Measurements from ENCODE around the gene CEP170B. TPM values are rescaled to one million over a fixed set of nuclear protein-coding genes. Genes with fewer than 3 reads are reported as not detected.
"Not testable (repeated sequence)": the region's sequence is repeated elsewhere in the genome, so short reads cannot be mapped to it uniquely, and the experiment has no call there.

Gene CEP170B
- total and polyA plus RNA-seq, 3 donors from 2014 or later, result 33.9 to 79.7 (median 73.9) TPM

DNA sequence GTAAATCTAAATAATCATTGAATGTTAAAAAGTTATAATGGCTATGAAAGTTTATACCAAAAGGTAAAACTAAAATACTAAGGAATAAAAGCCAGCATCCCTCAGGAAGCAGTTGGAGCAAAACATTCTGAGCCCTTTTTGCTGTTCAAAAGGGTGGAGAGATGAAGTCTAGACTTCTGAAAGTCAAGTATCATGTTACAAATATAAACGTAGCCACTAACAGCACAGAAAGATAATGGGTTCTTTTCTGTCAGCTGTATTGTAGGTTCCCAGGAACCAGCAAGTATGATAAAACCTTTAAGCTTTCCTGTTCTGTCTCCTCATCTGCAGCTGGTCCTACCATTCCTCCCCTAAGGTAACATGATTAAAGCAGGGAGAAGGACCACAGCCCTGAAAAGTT, 43.2 kb downstream of the CEP170B start:
- no peak for DNase-seq
- TF ChIP-seq, protein P1, sequence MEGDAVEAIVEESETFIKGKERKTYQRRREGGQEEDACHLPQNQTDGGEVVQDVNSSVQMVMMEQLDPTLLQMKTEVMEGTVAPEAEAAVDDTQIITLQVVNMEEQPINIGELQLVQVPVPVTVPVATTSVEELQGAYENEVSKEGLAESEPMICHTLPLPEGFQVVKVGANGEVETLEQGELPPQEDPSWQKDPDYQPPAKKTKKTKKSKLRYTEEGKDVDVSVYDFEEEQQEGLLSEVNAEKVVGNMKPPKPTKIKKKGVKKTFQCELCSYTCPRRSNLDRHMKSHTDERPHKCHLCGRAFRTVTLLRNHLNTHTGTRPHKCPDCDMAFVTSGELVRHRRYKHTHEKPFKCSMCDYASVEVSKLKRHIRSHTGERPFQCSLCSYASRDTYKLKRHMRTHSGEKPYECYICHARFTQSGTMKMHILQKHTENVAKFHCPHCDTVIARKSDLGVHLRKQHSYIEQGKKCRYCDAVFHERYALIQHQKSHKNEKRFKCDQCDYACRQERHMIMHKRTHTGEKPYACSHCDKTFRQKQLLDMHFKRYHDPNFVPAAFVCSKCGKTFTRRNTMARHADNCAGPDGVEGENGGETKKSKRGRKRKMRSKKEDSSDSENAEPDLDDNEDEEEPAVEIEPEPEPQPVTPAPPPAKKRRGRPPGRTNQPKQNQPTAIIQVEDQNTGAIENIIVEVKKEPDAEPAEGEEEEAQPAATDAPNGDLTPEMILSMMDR (IDR thresholded peaks at IDR 0.05), result no peak
- no peak for TF ChIP-seq POLR2A (IDR thresholded peaks at IDR 0.05)
- Histone ChIP-seq H3K27me3 (no peaks in the 10 kb centered on the region), H3K9me3 (no peaks in the 10 kb centered on the region), H3K27ac (no peak overlapping the region), H3K36me3 (ENCODE audit: low read depth, missing control alignments) (no peaks in the 10 kb centered on the region), H3K4me1 (no peaks in the 10 kb centered on the region), H3K4me3 (no peak overlapping the region)
- intact Hi-C loops (cut with DNase I; ENCODE audit: low total_unique reads), result no loop called here
- WGBS, 2 donors, result 12 to 16% methylated on average over 1 of the region's 1 CpG

DNA sequence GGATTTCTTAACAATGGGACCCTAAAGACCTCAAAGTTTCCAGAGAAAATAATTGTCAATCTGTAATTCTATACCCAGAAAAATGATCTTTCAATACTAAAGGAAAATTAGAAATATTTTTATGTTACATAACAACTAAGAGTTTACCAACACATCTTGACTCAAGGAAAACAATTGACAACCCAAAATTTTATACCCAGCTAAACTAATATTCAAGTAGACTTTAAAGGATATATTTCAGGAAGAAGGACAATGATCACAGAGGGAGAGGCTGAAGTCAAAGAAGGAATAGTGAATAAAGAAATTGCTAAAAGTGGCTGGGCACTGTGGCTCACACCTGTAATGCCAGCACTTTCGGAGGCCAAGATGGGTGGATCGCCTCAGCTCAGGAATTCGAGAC, 47.0 kb downstream of the CEP170B start:
- 86 to 89% methylated on average over 3 of the region's 3 CpGs for WGBS, 2 donors
- H3K27ac ChIP-seq, result no peak overlapping the region
- H3K9me3 ChIP-seq, result no peaks in the 10 kb centered on the region
- intact Hi-C loops (cut with DNase I; ENCODE audit: low total_unique reads), result loop anchor here (10.0 kb wide), 1 partner anchor 143 kb away; no protein-coding TSS in a partner anchor
- H3K27me3 ChIP-seq, result no peaks in the 10 kb centered on the region
- no peak overlapping the region for H3K4me3 ChIP-seq
- TF ChIP-seq POLR2A (IDR thresholded peaks at IDR 0.05), result no peak
- TF ChIP-seq, protein P1 (IDR thresholded peaks at IDR 0.05), result no peak
- no peaks in the 10 kb centered on the region for H3K36me3 ChIP-seq (ENCODE audit: low read depth, missing control alignments)
- no peak for DNase-seq
- H3K4me1 ChIP-seq, result no peaks in the 10 kb centered on the region

DNA sequence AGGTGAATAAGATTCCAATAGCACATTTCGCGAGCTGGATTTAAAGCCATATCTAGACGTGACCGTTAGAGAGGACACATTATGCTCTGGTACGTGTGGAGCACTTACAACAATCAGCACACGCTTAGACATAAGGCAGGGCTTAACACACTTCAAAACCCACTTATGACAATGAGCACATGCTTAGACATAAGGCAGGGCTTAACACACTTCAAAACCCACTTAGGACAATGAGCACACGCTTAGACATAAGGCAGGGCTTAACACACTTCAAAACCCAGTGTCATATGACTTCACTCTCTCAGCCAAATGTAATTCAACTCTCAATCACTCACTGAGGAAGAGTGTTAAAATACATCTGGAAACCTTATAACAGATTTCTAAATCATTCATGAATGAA, 48.4 kb downstream of the CEP170B start:
- DNase-seq, result no peak
- WGBS, 2 donors, result 96% methylated on average over 7 of the region's 7 CpGs
- Histone ChIP-seq H3K27ac (no peak overlapping the region), H3K4me3 (no peak overlapping the region), H3K27me3 (no peaks in the 10 kb centered on the region), H3K9me3 (no peaks in the 10 kb centered on the region), H3K4me1 (no peaks in the 10 kb centered on the region), H3K36me3 (ENCODE audit: low read depth, missing control alignments) (no peaks in the 10 kb centered on the region)
- TF ChIP-seq, protein P1 (IDR thresholded peaks at IDR 0.05), result no peak
- no peak for TF ChIP-seq POLR2A (IDR thresholded peaks at IDR 0.05)
- intact Hi-C loops (cut with DNase I; ENCODE audit: low total_unique reads), result loop anchor here (10.0 kb wide), 1 partner anchor 141 kb away; no protein-coding TSS in a partner anchor

DNA sequence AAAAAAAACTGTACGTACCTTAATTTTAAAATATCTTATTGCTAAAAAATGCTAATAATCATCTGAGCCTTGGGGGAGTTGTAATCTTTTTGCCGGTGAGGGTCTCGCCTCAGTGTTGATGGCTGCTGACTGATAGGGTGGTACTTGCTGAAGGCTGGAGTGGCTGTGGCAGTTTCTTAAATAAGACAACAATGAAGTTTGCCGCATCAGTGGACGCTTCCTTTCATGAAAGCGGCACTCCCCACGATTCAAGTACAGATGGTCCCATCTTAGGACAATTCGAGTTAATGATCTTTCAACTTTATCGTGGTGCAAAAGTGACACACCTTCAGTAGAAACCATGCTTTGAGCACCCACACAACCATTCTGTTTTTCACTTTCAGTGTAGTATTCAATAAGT, 52.0 kb downstream of the CEP170B start:
- intact Hi-C loops (cut with DNase I; ENCODE audit: low total_unique reads), result loop anchor here (10.0 kb wide), 1 partner anchor 138 kb away; no protein-coding TSS in a partner anchor
- 85 to 89% methylated on average over 9 of the region's 9 CpGs for WGBS, 2 donors
- no peaks in the 10 kb centered on the region for H3K27me3 ChIP-seq
- no peak overlapping the region for H3K27ac ChIP-seq
- H3K36me3 ChIP-seq (ENCODE audit: low read depth, missing control alignments), result no peaks in the 10 kb centered on the region
- no peak for TF ChIP-seq POLR2A (IDR thresholded peaks at IDR 0.05)
- TF ChIP-seq, protein P1 (IDR thresholded peaks at IDR 0.05), result no peak
- no peak for DNase-seq
- H3K4me1 ChIP-seq, result no peaks in the 10 kb centered on the region
- no peaks in the 10 kb centered on the region for H3K9me3 ChIP-seq
- no peak overlapping the region for H3K4me3 ChIP-seq

DNA sequence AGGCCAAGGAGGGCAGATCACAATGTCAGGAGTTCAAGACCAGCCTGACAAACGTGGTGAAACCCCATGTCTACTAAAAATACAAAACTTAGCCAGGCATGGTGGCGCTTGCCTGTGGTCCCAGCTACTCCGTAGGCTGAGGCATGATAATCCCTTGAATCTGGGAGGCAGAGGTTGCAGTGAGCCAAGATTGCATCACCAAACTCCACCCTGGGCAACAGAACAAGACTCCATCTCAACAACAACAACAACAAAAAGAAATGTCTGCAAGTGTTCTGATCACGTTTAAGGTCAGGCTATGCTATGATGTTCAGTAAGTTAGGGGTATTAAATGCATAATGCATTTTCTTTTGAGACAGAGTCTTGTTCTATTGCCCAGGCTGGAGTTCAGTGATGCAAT, 52.9 kb downstream of the CEP170B start:
- intact Hi-C loops (cut with DNase I; ENCODE audit: low total_unique reads), result loop anchor here (10.0 kb wide), 1 partner anchor 137 kb away; no protein-coding TSS in a partner anchor
- Histone ChIP-seq H3K9me3 (no peaks in the 10 kb centered on the region), H3K27ac (no peak overlapping the region), H3K27me3 (no peaks in the 10 kb centered on the region), H3K4me1 (no peaks in the 10 kb centered on the region), H3K36me3 (ENCODE audit: low read depth, missing control alignments) (no peaks in the 10 kb centered on the region), H3K4me3 (no peak overlapping the region)
- TF ChIP-seq, protein P1 (IDR thresholded peaks at IDR 0.05), result no peak
- TF ChIP-seq POLR2A (IDR thresholded peaks at IDR 0.05), result no peak
- WGBS, 2 donors, result 87 to 88% methylated on average over 4 of the region's 4 CpGs
- DNase-seq, result no peak

DNA sequence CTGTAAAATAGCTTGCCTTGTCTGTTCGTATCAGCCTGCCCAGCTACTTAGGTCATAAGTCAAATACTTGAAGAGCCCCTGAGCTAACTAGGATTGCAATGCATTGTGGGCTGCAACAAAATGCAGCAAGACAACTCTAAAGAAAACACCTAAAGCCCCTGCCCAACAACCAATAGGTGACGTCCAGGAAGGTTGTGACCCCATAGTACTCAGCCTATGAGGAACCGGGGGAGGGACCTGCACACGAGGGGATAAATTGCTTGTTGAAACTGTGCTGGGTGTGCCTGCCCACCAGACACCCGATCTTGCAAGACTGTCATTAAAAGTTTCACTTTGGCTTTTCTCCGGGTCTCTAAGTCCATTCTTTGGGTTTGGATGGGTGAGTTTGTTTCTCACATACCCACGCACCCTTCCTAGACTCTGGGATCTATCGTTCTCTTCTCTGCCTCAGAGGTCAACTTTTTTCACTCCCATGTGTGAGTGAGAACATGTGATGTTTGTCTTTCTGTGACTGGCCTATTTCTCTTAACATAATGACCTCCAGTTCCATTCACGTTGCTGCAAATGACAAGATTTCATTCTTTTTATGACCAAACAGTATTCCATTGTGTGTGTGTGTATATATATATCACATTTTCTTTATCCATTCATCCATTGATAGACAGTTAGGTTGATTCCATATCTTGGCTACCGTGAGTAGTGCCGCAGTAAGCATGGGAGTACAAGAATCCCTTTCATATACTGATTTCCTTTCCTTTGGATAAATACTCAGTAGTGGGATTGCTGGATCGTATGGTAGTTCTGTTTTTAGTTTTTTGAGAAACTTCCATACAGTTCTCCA, 54.3 kb downstream of the CEP170B start:
- not testable (repeated sequence) for H3K4me3 ChIP-seq; H3K4me1 ChIP-seq; H3K36me3 ChIP-seq (ENCODE audit: low read depth, missing control alignments); H3K27me3 ChIP-seq; DNase-seq; H3K9me3 ChIP-seq; H3K27ac ChIP-seq
- intact Hi-C loops (cut with DNase I; ENCODE audit: low total_unique reads), result loop anchor here (10.0 kb wide), 1 partner anchor 135 kb away; no protein-coding TSS in a partner anchor
- 71 to 76% methylated on average over 12 of the region's 12 CpGs for WGBS, 2 donors

All from testis (tissue), 3 donors.